ENCODE measurements around the gene KLHL12. TPM values are rescaled to one million over a fixed set of nuclear protein-coding genes. Genes with fewer than 3 reads are reported as not detected.
"Not testable (repeated sequence)": the region's sequence is repeated elsewhere in the genome, so short reads cannot be mapped to it uniquely, and the experiment has no call there.

KLHL12 gene
- total RNA-seq, 2 experiments from 2014 or later = 37.4 to 39.3 TPM

GRCh38 chr1:202953392-202953791, 26.4 kb upstream of the KLHL12 start:
- POLR2A ChIA-PET = interaction anchor here (0.6 kb wide), 1 partner anchor 66 kb away, joined by 8 read pairs; no protein-coding TSS in a partner anchor
- CTCF ChIA-PET = interaction anchor here (1.7 kb wide), 1 partner anchor 41 kb away, joined by 3 read pairs; no protein-coding TSS in a partner anchor

GRCh38 chr1:202952818-202953217, 25.8 kb upstream of the KLHL12 start:
- ChIA-PET CTCF (interaction anchor here (1.7 kb wide), 1 partner anchor 41 kb away, joined by 3 read pairs; no protein-coding TSS in a partner anchor), POLR2A (no interaction called here)

GRCh38 chr1:202952099-202952498, 25.1 kb upstream of the KLHL12 start:
- ChIA-PET POLR2A (interaction anchor here (0.5 kb wide), 1 partner anchor 24 kb away, joined by 4 read pairs; no protein-coding TSS in a partner anchor), CTCF (no interaction called here)

- POLR2A ChIA-PET = interaction anchor here (0.5 kb wide), 1 partner anchor 23 kb away, joined by 4 read pairs; no protein-coding TSS in a partner anchor
- CTCF ChIA-PET = interaction anchor here (0.6 kb wide), 1 partner anchor 48 kb away, joined by 3 read pairs; no protein-coding TSS in a partner anchor
Measured at GRCh38 chr1:202951437-202951836, 24.4 kb upstream of the KLHL12 start.

GRCh38 chr1:202945483-202945882, 18.4 kb upstream of the KLHL12 start:
- POLR2A ChIA-PET = no interaction called here

GRCh38 chr1:202944438-202944921, 17.4 kb upstream of the KLHL12 start:
- POLR2A ChIA-PET = no interaction called here

More at GRCh38 chr1:202945483-202945882, 18.4 kb upstream of the KLHL12 start:
- CTCF ChIA-PET = no interaction called here

GRCh38 chr1:202942426-202942825, 15.4 kb upstream of the KLHL12 start:
- ChIA-PET CTCF (interaction anchor here (0.7 kb wide), 1 partner anchor 52 kb away, joined by 3 read pairs; no protein-coding TSS in a partner anchor), POLR2A (interaction anchor here (0.6 kb wide), 2 partner anchors 84 to 229 kb away, joined by 4 to 12 read pairs; partner anchors contain the start of gene PPFIA4)

More at GRCh38 chr1:202944438-202944921, 17.4 kb upstream of the KLHL12 start:
- CTCF ChIA-PET = interaction anchor here (1.6 kb wide), 1 partner anchor 17 kb away, joined by 3 read pairs; no protein-coding TSS in a partner anchor

- ChIA-PET CTCF (no interaction called here), POLR2A (no interaction called here)
Measured at GRCh38 chr1:202941372-202941771, 14.3 kb upstream of the KLHL12 start.

- POLR2A ChIA-PET = no interaction called here
- CTCF ChIA-PET = interaction anchor here (0.7 kb wide), 1 partner anchor 848 kb away, joined by 3 read pairs; no protein-coding TSS in a partner anchor
Measured at GRCh38 chr1:202940561-202940960, 13.5 kb upstream of the KLHL12 start.

- POLR2A ChIA-PET = no interaction called here
- CTCF ChIA-PET = interaction anchor here (0.6 kb wide), 1 partner anchor 11 kb away, joined by 6 read pairs; no protein-coding TSS in a partner anchor
Measured at GRCh38 chr1:202938287-202938925, 11.4 kb upstream of the KLHL12 start.

- CTCF ChIA-PET, POLR2A ChIA-PET: not testable (repeated sequence)
Measured at GRCh38 chr1:202936409-202936808, 9.4 kb upstream of the KLHL12 start.

- POLR2A ChIA-PET = no interaction called here
- CTCF ChIA-PET = no interaction called here
Measured at GRCh38 chr1:202935844-202936243, 8.8 kb upstream of the KLHL12 start.

GRCh38 chr1:202934755-202935154, 7.7 kb upstream of the KLHL12 start:
- CTCF ChIA-PET = no interaction called here
- POLR2A ChIA-PET = no interaction called here

GRCh38 chr1:202932476-202932875, 5.4 kb upstream of the KLHL12 start:
- POLR2A ChIA-PET = interaction anchor here (0.5 kb wide), 1 partner anchor 234 kb away, joined by 3 read pairs; no protein-coding TSS in a partner anchor
- CTCF ChIA-PET = no interaction called here

GRCh38 chr1:202923533-202923932, 3.5 kb downstream of the KLHL12 start:
- CTCF ChIA-PET = no interaction called here

GRCh38 chr1:202919615-202920014, 7.4 kb downstream of the KLHL12 start:
- ChIA-PET CTCF (no interaction called here), POLR2A (no interaction called here)

More at GRCh38 chr1:202923533-202923932, 3.5 kb downstream of the KLHL12 start:
- POLR2A ChIA-PET = no interaction called here

GRCh38 chr1:202915146-202915545, 11.9 kb downstream of the KLHL12 start:
- ChIA-PET CTCF (no interaction called here), POLR2A (no interaction called here)

- CTCF ChIA-PET, POLR2A ChIA-PET: not testable (repeated sequence)
Measured at GRCh38 chr1:202912476-202912875, 14.6 kb downstream of the KLHL12 start.

- CTCF ChIA-PET = no interaction called here
- POLR2A ChIA-PET = no interaction called here
Measured at GRCh38 chr1:202909494-202909893, 17.5 kb downstream of the KLHL12 start.

GRCh38 chr1:202908998-202909397, 18.0 kb downstream of the KLHL12 start:
- POLR2A ChIA-PET = interaction anchor here (0.7 kb wide), 1 partner anchor 89 kb away, joined by 3 read pairs; no protein-coding TSS in a partner anchor
- CTCF ChIA-PET = no interaction called here

GRCh38 chr1:202905331-202905730, 21.7 kb downstream of the KLHL12 start:
- ChIA-PET POLR2A (no interaction called here), CTCF (no interaction called here)

Data from activated CD8-positive, alpha-beta memory T cell treated with anti-CD3 and anti-CD28 coated beads for 36 hours (primary cell).